ENCODE measurements around the gene MEIOC.
A peak's percentile ranks its signal among the peaks of the same experiment; 100 is the strongest.
"Not testable (repeated sequence)": the region's sequence is repeated elsewhere in the genome, so short reads cannot be mapped to it uniquely, and the experiment has no call there.

MEIOC gene

GRCh38 chr17:44648963-44649362 is 7.3 kb upstream of the MEIOC start:
- no peak for DNase-seq

GRCh38 chr17:44651228-44651627 is 5.0 kb upstream of the MEIOC start:
- DNase-seq = no peak

GRCh38 chr17:44652727-44653126 is 3.5 kb upstream of the MEIOC start:
- no peak for DNase-seq

GRCh38 chr17:44653384-44653783 is 2.9 kb upstream of the MEIOC start:
- no peak for DNase-seq

GRCh38 chr17:44653954-44654353 is 2.3 kb upstream of the MEIOC start:
- DNase-seq = no peak

GRCh38 chr17:44661835-44662234 is 5.6 kb downstream of the MEIOC start:
- DNase-seq = no peak

GRCh38 chr17:44663095-44663494 is 6.8 kb downstream of the MEIOC start:
- no peak for DNase-seq

- no peak for DNase-seq
These were observed 8.6 kb downstream of the MEIOC start for GRCh38 chr17:44664867-44665266.

- DNase-seq = no peak
These were observed 9.7 kb downstream of the MEIOC start for GRCh38 chr17:44666006-44666405.

GRCh38 chr17:44672479-44673093 is 16.3 kb downstream of the MEIOC start:
- DNase-seq = no peak

GRCh38 chr17:44673893-44674292 is 17.6 kb downstream of the MEIOC start:
- no peak for DNase-seq

GRCh38 chr17:44677136-44677535 is 20.9 kb downstream of the MEIOC start:
- no peak for DNase-seq

GRCh38 chr17:44683303-44683702 is 27.0 kb downstream of the MEIOC start:
- not testable (repeated sequence) for DNase-seq

- DNase-seq = no peak
These were observed 31.5 kb downstream of the MEIOC start for GRCh38 chr17:44687756-44688155.

GRCh38 chr17:44688200-44688599 is 31.9 kb downstream of the MEIOC start:
- no peak for DNase-seq

- no peak for DNase-seq
These were observed 32.6 kb downstream of the MEIOC start for GRCh38 chr17:44688675-44689476.

GRCh38 chr17:44689477-44690217 is 33.4 kb downstream of the MEIOC start, which contains the start of gene CCDC43:
Gene CCDC43 (minus strand): TSS chr17:44689776. CDS start chr17:44689753, 23 bp downstream.
- DNase-seq = peak; percentile 89

GRCh38 chr17:44690746-44691306 is 34.6 kb downstream of the MEIOC start:
- DNase-seq = not testable (repeated sequence)

GRCh38 chr17:44693609-44694008 is 37.3 kb downstream of the MEIOC start:
- no peak for DNase-seq

GRCh38 chr17:44700288-44700687 is 44.0 kb downstream of the MEIOC start:
- not testable (repeated sequence) for DNase-seq

GRCh38 chr17:44707755-44708400 is 51.6 kb downstream of the MEIOC start:
- DNase-seq = no peak

GRCh38 chr17:44708401-44709263 is 52.4 kb downstream of the MEIOC start, which contains the start of gene DBF4B:
Gene DBF4B (plus strand): TSS chr17:44708665. CDS start chr17:44708821, 156 bp downstream.
- DNase-seq = peak; percentile 73 to 79

Measured in stimulated activated CD4-positive, alpha-beta T cell treated with anti-CD3 and anti-CD28 coated beads, Interleukin-4, amount 100 ng/mL, for 4 hours (primary cell).